HEK293T (cell line): ENCODE results near the gene SH3PXD2A.

Experiments used
- ARNT ChIP-seq: fragments of 450-650 bp; IDR thresholded peaks from 2 replicates; pipeline ENCODE4 v1.6.1; 2017; ENCODE audit warnings: mild to moderate bottlenecking
- BHLHE40 ChIP-seq: fragments of 450-650 bp; IDR thresholded peaks from 2 replicates; pipeline ENCODE4 v1.6.1; 2016; ENCODE audit warnings: mild to moderate bottlenecking, moderate library complexity, borderline replicate concordance
- CTBP1 ChIP-seq: fragments of 450-650 bp; IDR thresholded peaks from 2 replicates; pipeline ENCODE4 v1.6.1; 2016; ENCODE audit warnings: borderline replicate concordance
- FOXA1 ChIP-seq: fragments of 450-650 bp; IDR thresholded peaks from 2 replicates; pipeline ENCODE4 v1.6.1; 2016; ENCODE audit warnings: mild to moderate bottlenecking
- FOXM1 ChIP-seq: fragments of 450-650 bp; IDR thresholded peaks from 2 replicates; pipeline ENCODE4 v1.6.1; 2017; ENCODE audit warnings: mild to moderate bottlenecking, borderline replicate concordance
- HDGF ChIP-seq: fragments of 450-650 bp; IDR thresholded peaks from 2 replicates; pipeline ENCODE4 v1.6.1; 2017; ENCODE audit warnings: antibody characterized with exemption, borderline replicate concordance
- L3MBTL2 ChIP-seq: fragments of 450-650 bp; conservative IDR thresholded peaks from 2 replicates; pipeline ENCODE4 v1.6.1; 2016; ENCODE audit warnings: mild to moderate bottlenecking
- NFRKB ChIP-seq: fragments of 450-650 bp; IDR thresholded peaks from 2 replicates; pipeline ENCODE4 v1.6.1; 2016; ENCODE audit warnings: mild to moderate bottlenecking, moderate library complexity
- SP1 ChIP-seq: fragments of 450-650 bp; IDR thresholded peaks from 2 replicates; pipeline ENCODE4 v1.6.1; 2017
- SUZ12 ChIP-seq: fragments of 450-650 bp; IDR thresholded peaks from 2 replicates; pipeline ENCODE4 v1.6.1; 2016; ENCODE audit warnings: mild to moderate bottlenecking
- TARDBP ChIP-seq: fragments of 450-650 bp; IDR thresholded peaks from 2 replicates; pipeline ENCODE4 v1.6.1; 2016

GRCh38 chr10:103826885-103827284 is 28.5 kb downstream of the SH3PXD2A start:
- no peak for TF ChIP-seq ARNT
- TF ChIP-seq SUZ12: no peak
- TF ChIP-seq NFRKB: no peak
- TF ChIP-seq BHLHE40: no peak
- no peak for TF ChIP-seq FOXA1
- no peak for TF ChIP-seq HDGF
- TF ChIP-seq L3MBTL2: no peak
- no peak for TF ChIP-seq TARDBP
- TF ChIP-seq SP1: no peak
- TF ChIP-seq CTBP1: no peak
- no peak for TF ChIP-seq FOXM1
